Vagina (tissue), 2 donors: ENCODE measurements around the gene NT5DC2.

Experiments used
- CTCF ChIP-seq, 3 experiments: fragments of 450-650 bp in 2 of 3; fragments of 200-600 bp in 1 of 3; sonication (generic) in 1 of 3; IDR thresholded peaks; one replicate each; pipeline ENCODE4 v1.5.1; 2017 to 2019; ENCODE audit warnings: antibody characterized with exemption in 3 of 3, mild to moderate bottlenecking in 2 of 3, moderate library complexity in 2 of 3
- POLR2AphosphoS5 ChIP-seq, 2 donors: sonication (generic); formaldehyde crosslinking; IDR thresholded peaks; one replicate each; pipeline ENCODE4 v1.9.0; 2017; ENCODE audit warnings: antibody characterized with exemption in 2 of 2, mild to moderate bottlenecking in 2 of 2, low read depth in 1 of 2; ENCODE audit not compliant: insufficient read depth in 1 of 2

- TF ChIP-seq CTCF (IDR thresholded peaks at IDR 0.05) (no peak), POLR2AphosphoS5 (IDR thresholded peaks at IDR 0.05; ENCODE audit: insufficient read depth in 1 of 2, low read depth in 1 of 2) (no peak)
Observed at GRCh38 chr3:52520141-52520667, 13.5 kb downstream of the NT5DC2 start.
